GM19467 (cell line): ENCODE measurements around the gene ANGPTL5.
"Not testable (repeated sequence)": the region's sequence is repeated elsewhere in the genome, so short reads cannot be mapped to it uniquely, and the experiment has no call there.

Experiments used
- ATAC-seq: cut with Tn5 transposase; IDR thresholded peaks from one replicate; pipeline ENCODE4 v1.9.1; 2021; ENCODE audit warnings: mild to moderate bottlenecking, moderate library complexity; ENCODE audit not compliant: unreplicated experiment

The ANGPTL5 gene

GRCh38 chr11:101894505-101894904, 21.8 kb downstream of the ANGPTL5 start:
- no peak for ATAC-seq

- ATAC-seq, result no peak
Observed at GRCh38 chr11:101889767-101890166, 26.6 kb downstream of the ANGPTL5 start.

- no peak for ATAC-seq
Observed at GRCh38 chr11:101885631-101886030, 30.7 kb downstream of the ANGPTL5 start.

GRCh38 chr11:101881586-101881985, 34.7 kb downstream of the ANGPTL5 start:
- ATAC-seq, result no peak

GRCh38 chr11:101880222-101880621, 36.1 kb downstream of the ANGPTL5 start:
- ATAC-seq, result no peak

GRCh38 chr11:101872171-101872882, 44.0 kb downstream of the ANGPTL5 start:
- ATAC-seq, result no peak

- ATAC-seq, result no peak
Observed at GRCh38 chr11:101870510-101870909, 45.8 kb downstream of the ANGPTL5 start.

GRCh38 chr11:101867951-101868350, 48.4 kb downstream of the ANGPTL5 start:
- ATAC-seq, result no peak

- no peak for ATAC-seq
Observed at GRCh38 chr11:101866619-101867491, 49.5 kb downstream of the ANGPTL5 start.

GRCh38 chr11:101864098-101864497, 52.2 kb downstream of the ANGPTL5 start:
- no peak for ATAC-seq

- ATAC-seq, result no peak
Observed at GRCh38 chr11:101863361-101863760, 53.0 kb downstream of the ANGPTL5 start.

GRCh38 chr11:101862391-101863233, 53.7 kb downstream of the ANGPTL5 start:
- no peak for ATAC-seq

- peak; percentile 90 for ATAC-seq
Observed at GRCh38 chr11:101860696-101861427, 55.5 kb downstream of the ANGPTL5 start.

GRCh38 chr11:101852260-101852659, 64.1 kb downstream of the ANGPTL5 start:
- not testable (repeated sequence) for ATAC-seq

GRCh38 chr11:101848262-101848661, 68.1 kb downstream of the ANGPTL5 start:
- ATAC-seq, result no peak

GRCh38 chr11:101844608-101845007, 71.7 kb downstream of the ANGPTL5 start:
- ATAC-seq, result no peak

- ATAC-seq, result no peak
Observed at GRCh38 chr11:101840704-101841103, 75.6 kb downstream of the ANGPTL5 start.
